ENCODE measurements around the gene PPP1R15A.

DNA sequence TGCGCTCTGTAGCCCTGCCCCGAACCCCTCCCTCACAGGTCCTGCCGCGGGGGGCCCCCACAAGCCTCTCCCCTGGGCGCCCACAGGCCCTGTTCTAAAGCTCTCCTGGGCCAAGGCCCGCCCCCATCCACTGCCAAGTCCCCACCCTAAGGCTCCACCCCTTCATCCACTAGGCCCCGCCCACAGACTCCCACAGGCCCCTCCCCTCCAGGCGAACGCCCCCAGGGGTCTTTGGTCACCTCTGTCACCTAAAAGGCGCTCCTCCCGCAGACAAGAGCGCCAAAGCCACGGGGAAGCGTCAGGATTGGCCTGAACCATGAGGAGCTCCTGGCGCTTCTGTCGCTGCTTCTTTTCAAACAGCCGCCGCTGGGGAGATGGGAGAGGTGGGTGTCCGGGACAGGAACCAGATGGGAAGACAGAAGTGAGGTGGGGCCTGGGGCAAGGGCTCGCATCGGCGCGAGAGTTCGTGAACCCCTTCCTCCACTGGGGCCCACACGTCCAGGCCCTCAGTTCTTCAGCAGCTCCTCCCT is 24.0 kb downstream of the PPP1R15A start:
- TF ChIP-seq CTCF (conservative IDR thresholded peaks at IDR 0.05; ENCODE audit: low read depth, low read length) (no peak), EZH2 (IDR thresholded peaks at IDR 0.05; ENCODE audit: borderline replicate concordance, low read depth, low read length, poor library complexity, severe bottlenecking) (no peak)
